Measurements from ENCODE around the gene IQSEC2.

IQSEC2 gene

DNA sequence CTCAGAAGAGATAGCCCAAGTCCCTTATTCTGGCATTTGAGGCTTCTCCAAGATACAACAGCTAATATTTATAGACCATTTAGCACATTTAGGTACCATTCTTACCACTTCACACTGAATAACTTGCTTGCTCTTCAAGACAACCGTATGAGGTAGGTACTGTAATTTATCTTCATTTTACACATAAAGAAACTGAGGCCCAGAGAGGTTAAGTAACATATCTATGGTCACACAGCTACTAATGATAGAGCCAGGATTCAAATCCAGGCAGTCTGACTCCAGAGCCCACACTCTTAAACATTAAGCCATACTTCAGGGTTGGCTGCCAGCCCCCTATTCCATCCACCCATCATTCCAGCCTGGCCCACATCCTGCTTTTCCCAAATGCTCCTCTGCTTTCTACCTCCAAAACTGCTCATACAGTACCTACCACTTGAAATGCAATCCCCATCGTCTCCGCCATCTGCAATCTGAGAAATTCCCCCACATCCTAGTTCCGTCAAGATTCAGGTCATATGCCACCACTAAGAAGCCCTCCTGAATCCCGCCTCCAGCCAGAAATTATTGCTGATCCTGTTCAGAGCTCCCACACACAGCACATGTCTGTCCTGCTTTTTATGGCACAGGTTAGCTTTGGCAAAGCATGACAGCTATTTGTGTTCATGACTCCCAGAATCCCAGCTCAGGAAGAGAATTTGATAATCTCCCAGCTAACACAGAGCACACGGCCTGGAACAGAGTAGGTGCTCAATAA is 23.5 kb downstream of the IQSEC2 start:
- TF ChIP-seq, protein P1, sequence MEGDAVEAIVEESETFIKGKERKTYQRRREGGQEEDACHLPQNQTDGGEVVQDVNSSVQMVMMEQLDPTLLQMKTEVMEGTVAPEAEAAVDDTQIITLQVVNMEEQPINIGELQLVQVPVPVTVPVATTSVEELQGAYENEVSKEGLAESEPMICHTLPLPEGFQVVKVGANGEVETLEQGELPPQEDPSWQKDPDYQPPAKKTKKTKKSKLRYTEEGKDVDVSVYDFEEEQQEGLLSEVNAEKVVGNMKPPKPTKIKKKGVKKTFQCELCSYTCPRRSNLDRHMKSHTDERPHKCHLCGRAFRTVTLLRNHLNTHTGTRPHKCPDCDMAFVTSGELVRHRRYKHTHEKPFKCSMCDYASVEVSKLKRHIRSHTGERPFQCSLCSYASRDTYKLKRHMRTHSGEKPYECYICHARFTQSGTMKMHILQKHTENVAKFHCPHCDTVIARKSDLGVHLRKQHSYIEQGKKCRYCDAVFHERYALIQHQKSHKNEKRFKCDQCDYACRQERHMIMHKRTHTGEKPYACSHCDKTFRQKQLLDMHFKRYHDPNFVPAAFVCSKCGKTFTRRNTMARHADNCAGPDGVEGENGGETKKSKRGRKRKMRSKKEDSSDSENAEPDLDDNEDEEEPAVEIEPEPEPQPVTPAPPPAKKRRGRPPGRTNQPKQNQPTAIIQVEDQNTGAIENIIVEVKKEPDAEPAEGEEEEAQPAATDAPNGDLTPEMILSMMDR (conservative IDR thresholded peaks at IDR 0.05): no peak
- no peak overlapping the region for H3K27ac ChIP-seq

DNA sequence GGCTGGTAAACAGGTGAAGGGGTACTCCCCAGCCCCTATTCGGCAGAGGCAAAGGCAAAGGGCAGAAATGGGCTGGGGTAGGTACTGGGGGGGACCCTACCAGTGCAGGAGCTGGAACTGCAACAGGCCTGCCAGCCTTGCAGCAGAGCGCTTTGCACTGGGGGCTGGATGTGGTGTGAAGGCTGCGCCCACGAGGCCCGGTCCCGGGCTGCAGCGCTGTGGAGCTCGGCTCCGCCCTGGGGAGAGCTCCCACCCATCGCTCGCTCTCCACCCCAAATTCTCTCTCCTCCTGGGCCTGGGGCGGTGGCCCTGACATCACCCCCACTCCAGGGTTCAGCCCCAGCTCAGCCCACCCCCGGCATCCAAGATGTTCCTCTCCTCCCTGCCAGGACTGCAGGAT is 24.2 kb downstream of the IQSEC2 start:
- H3K27ac ChIP-seq: no peak overlapping the region
- TF ChIP-seq, protein P1 (conservative IDR thresholded peaks at IDR 0.05): no peak

DNA sequence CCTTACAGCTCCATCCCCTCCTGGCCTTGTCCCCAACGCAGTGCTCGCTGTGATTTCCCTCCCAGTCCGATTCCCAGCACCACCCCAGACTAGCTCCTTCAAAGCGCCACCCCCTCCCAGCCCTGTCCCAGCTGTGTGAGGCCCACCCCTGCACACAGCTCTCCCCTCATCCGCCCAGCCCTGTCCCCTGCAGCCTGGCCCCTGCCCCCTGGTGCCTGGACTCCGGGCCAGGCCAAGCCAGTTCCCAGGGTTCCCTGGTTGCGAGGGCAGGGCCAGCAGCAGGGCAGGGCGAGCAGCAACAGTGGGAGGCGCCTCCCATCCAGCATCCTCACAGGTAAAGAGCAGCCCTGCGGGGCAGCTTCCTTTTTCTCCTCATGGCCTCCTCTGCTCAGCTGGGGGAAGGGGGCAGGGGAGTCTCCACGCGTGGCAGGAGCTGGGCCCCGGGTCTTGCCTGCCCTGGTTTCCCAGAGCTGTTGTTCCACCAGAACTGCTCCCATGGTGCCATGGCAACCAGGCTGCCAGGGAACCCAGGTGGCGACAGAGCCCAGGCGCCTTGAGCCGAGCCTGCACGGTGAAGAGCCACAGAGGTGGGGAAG is 24.8 kb downstream of the IQSEC2 start:
- no peak overlapping the region for H3K27ac ChIP-seq
- TF ChIP-seq, protein P1 (conservative IDR thresholded peaks at IDR 0.05): no peak

DNA sequence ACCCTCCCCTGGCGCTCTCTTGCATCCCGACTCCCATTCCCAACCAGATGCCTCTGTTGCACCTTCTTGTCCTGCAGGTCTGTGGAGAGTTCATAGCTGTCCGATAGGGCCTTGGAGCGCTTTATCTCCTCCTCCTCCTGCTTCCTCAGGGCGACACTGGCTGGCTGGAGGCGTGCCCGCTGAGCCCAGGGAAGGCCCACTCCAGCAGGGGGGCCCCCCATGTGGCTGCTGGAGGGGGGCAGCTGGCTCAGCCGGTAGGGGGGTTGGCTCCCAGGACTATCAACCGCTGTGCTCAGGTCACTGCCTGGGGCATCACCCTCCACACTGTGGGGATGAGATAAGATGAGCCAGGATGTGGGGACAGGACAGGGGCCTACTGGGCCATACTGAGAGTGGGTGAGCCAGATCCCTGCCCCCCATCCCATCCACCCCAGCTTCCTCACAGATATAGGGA is 25.6 kb downstream of the IQSEC2 start:
- TF ChIP-seq, protein P1 (conservative IDR thresholded peaks at IDR 0.05): no peak
- no peak overlapping the region for H3K27ac ChIP-seq

DNA sequence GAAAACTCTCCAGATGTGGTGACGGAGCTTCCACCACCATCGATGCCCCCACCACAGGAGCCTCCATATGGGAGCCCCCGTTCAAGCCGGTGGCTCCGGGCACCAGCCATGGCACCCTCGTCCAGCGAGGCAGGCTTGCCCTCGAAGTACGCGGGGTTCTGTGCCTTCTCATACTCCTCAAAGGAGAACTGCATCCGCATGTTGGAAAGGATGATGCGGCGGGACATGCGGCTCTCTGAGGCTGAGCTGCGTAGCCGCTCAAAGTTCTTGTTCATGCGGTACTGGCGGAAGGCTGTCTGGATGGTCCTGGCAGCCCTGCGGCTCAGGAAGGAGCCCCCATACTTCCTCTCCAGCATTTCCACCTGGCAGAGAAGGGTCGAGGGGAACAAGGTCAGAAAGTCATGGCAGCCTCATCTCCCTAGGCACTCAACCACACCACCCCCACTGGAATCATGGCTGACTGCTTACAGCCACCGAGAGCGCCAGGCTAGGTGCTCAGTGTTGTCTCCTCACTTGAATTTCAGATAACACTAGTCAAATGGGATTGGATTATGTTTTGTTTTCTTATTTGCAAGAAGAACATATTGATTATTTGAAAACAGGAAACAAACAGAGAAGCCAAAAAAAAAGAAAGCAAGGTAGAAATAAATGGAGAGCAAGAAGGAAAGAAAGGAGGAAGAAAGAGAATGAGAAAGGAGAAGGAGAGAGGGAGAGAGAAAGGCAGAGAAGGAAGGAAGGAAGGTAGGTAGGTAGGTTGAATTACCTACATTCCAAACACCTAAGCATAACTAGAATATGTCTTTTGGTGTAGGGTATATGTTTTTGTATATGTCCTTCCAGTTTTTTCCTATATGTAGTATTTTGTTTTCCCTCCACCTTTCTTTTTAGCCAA is 26.6 kb downstream of the IQSEC2 start:
- TF ChIP-seq, protein P1 (conservative IDR thresholded peaks at IDR 0.05): no peak
- H3K27ac ChIP-seq: no peak overlapping the region

DNA sequence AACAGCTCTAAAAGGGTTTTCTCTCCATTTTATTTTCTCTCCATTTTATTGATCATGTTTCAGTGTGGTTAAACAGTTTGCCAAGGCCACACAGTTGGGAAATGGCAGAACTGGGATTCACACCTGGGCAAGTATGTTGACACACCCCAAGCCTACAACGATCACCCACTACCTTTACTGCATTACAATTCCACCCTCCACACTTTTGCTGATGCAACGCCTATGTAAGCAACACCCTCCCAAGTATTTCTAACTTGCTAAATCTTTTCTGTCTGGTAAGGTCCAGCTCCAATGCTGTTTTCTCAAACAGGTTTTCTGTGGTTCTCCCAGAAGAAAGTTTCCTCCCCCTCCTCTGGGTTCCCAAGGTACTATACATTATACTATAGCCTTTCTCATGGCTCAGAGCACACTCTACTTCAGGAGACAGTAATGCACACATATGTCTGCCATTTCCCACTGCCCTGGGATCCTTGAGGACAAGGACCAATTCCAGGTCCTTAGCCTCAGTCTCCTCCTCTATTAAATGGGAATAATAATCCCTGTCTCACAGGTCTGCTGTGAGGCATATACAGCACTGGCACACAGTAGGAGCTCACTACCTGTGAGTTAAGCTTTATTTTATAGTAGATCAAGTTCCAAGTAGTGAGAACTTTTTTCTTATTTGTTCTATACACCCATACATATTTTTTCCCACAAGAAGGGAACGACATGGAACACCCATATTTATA is 27.9 kb downstream of the IQSEC2 start:
- TF ChIP-seq, protein P1 (conservative IDR thresholded peaks at IDR 0.05): no peak
- no peak overlapping the region for H3K27ac ChIP-seq
